Measurements from ENCODE around the gene OPRM1.

Gene OPRM1

GRCh38 chr6:153994811-153995210 is 44.2 kb upstream of the OPRM1 start:
- TF ChIP-seq, protein P1, sequence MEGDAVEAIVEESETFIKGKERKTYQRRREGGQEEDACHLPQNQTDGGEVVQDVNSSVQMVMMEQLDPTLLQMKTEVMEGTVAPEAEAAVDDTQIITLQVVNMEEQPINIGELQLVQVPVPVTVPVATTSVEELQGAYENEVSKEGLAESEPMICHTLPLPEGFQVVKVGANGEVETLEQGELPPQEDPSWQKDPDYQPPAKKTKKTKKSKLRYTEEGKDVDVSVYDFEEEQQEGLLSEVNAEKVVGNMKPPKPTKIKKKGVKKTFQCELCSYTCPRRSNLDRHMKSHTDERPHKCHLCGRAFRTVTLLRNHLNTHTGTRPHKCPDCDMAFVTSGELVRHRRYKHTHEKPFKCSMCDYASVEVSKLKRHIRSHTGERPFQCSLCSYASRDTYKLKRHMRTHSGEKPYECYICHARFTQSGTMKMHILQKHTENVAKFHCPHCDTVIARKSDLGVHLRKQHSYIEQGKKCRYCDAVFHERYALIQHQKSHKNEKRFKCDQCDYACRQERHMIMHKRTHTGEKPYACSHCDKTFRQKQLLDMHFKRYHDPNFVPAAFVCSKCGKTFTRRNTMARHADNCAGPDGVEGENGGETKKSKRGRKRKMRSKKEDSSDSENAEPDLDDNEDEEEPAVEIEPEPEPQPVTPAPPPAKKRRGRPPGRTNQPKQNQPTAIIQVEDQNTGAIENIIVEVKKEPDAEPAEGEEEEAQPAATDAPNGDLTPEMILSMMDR (IDR thresholded peaks at IDR 0.05; ENCODE audit: insufficient read depth, low read length): no peak
- no peak for TF ChIP-seq SPI1 (IDR thresholded peaks at IDR 0.05; ENCODE audit: borderline replicate concordance, low read depth)
- TF ChIP-seq POLR2AphosphoS5 (IDR thresholded peaks at IDR 0.05; ENCODE audit: low read depth): no peak
- TF ChIP-seq GABPA (IDR thresholded peaks at IDR 0.05; ENCODE audit: low read depth): no peak
- TF ChIP-seq REST (IDR thresholded peaks at IDR 0.05; ENCODE audit: insufficient replicate concordance, low read depth): no peak
- Histone ChIP-seq H3K27me3 (ENCODE audit: insufficient read depth, poor library complexity, severe bottlenecking) (no peaks in the 10 kb centered on the region), H3K27ac (replicated peaks) (no peak overlapping the region), H3K4me3 (replicated peaks; ENCODE audit: insufficient read depth, low read length) (no peak overlapping the region)
- no peak for DNase-seq (ENCODE audit: low read depth in 1 of 2, low spot score in 1 of 2)

DNA sequence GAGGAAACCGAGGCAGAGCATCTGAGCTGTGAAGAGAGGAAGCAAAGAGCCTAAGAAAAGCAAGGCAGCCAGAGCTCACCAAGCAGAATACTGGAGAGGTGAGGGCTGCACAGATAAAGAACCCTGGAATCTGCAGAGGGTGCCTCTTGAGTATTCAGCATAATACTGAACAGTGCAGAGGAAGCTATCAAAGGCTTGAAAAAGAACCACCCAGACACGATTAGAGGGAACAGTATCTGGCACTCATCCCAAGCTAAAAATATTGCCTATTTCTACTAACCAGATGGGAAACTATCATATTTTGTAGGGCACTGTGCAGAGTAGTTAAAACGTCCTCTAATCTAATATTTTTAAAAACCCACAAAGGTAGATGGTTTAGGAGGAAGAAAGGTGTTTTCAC is 41.8 kb upstream of the OPRM1 start:
- no peak for TF ChIP-seq GABPA (IDR thresholded peaks at IDR 0.05; ENCODE audit: low read depth)
- no peak for TF ChIP-seq SPI1 (IDR thresholded peaks at IDR 0.05; ENCODE audit: borderline replicate concordance, low read depth)
- no peak for TF ChIP-seq REST (IDR thresholded peaks at IDR 0.05; ENCODE audit: insufficient replicate concordance, low read depth)
- no peak for DNase-seq (ENCODE audit: low read depth in 1 of 2, low spot score in 1 of 2)
- no peak overlapping the region for H3K27ac ChIP-seq (replicated peaks)
- no peaks in the 10 kb centered on the region for H3K27me3 ChIP-seq (ENCODE audit: insufficient read depth, poor library complexity, severe bottlenecking)
- H3K4me3 ChIP-seq (replicated peaks; ENCODE audit: insufficient read depth, low read length): no peak overlapping the region

- no peak overlapping the region for H3K27ac ChIP-seq (replicated peaks)
- no peak overlapping the region for H3K4me3 ChIP-seq (replicated peaks; ENCODE audit: insufficient read depth, low read length)
- TF ChIP-seq GABPA (IDR thresholded peaks at IDR 0.05; ENCODE audit: low read depth) (no peak), SPI1 (IDR thresholded peaks at IDR 0.05; ENCODE audit: borderline replicate concordance, low read depth) (no peak), POLR2AphosphoS5 (IDR thresholded peaks at IDR 0.05; ENCODE audit: low read depth) (no peak), REST (IDR thresholded peaks at IDR 0.05; ENCODE audit: insufficient replicate concordance, low read depth) (no peak)
- TF ChIP-seq, protein P1 (IDR thresholded peaks at IDR 0.05; ENCODE audit: insufficient read depth, low read length): no peak
- no peaks in the 10 kb centered on the region for H3K27me3 ChIP-seq (ENCODE audit: insufficient read depth, poor library complexity, severe bottlenecking)
- no peak for DNase-seq (ENCODE audit: low read depth in 1 of 2, low spot score in 1 of 2)
Measured at GRCh38 chr6:154001494-154002285, 37.4 kb upstream of the OPRM1 start.

All from HL-60 (cell line).